ENCODE results near the gene CR2.
"Not testable (repeated sequence)": the region's sequence is repeated elsewhere in the genome, so short reads cannot be mapped to it uniquely, and the experiment has no call there.

The CR2 gene

DNA sequence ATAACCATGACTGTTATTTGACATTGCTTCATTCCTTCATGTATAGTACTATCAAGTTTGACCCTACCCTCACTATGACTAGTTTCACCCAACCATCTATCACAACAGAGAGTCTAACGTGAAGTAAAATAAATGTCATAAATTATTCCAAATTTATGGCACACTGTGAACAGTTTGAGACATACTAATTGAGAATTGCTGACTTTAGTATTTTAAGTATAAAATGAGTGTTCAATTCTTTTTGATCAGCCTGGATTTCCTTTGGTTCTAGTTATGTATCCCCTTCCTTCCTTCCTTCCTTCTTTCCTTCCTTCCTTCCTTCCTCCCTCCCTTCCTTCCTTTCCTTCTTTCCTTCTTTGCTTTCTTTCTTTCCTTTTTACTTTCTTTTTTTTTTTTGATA, 56.3 kb downstream of the CR2 start:
- no peak for DNase-seq

- no peak for DNase-seq
These were observed 60.8 kb downstream of the CR2 start for GRCh38 chr1:207514890-207515289.

DNA sequence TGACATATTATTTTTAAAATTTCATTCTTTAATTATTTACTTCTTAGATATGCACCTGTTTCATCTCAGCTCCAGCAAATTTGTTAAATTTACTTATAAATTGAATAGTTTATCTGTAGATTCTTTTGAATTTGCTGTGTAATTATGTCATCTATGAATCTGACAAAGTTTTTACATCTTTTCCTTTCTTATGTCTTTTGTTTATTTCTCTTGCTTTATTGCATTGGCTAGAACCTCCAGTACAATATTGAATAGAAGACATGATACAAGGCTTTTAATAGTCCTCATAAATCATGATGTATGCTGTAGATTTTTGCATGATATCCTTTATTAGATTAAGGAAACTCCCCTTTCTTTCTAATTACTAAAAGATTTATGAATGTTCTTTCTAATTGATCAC, 62.6 kb downstream of the CR2 start:
- DNase-seq = no peak

DNA sequence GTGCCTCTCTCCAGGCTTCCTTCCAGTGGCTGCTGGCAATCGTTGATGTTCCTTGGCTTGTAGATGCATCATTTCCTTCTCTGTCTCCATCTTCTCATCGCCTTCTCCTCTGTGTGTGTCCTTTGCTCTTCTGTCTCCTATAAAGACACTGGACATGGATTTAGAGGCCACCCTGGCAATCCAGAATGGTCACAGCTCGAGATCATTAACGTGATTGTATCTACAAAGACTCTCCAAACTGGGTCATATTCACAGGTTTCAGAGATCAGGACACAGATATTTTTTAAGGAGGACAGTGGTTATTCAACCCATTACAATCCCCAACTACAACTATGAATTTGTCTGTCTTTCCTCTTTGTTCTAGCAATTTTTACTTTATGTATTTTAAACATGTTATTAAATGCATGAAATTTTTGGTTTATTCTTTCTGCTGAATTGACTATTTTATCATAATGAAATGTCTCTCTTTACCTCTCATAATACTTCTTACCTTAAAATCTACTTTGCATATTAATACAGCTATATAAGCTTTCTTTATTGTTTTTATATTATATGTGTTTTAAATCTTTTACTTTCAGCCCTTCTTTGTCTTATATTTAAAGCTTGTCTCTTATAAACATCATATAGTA, 64.6 kb downstream of the CR2 start:
- DNase-seq = no peak

DNA sequence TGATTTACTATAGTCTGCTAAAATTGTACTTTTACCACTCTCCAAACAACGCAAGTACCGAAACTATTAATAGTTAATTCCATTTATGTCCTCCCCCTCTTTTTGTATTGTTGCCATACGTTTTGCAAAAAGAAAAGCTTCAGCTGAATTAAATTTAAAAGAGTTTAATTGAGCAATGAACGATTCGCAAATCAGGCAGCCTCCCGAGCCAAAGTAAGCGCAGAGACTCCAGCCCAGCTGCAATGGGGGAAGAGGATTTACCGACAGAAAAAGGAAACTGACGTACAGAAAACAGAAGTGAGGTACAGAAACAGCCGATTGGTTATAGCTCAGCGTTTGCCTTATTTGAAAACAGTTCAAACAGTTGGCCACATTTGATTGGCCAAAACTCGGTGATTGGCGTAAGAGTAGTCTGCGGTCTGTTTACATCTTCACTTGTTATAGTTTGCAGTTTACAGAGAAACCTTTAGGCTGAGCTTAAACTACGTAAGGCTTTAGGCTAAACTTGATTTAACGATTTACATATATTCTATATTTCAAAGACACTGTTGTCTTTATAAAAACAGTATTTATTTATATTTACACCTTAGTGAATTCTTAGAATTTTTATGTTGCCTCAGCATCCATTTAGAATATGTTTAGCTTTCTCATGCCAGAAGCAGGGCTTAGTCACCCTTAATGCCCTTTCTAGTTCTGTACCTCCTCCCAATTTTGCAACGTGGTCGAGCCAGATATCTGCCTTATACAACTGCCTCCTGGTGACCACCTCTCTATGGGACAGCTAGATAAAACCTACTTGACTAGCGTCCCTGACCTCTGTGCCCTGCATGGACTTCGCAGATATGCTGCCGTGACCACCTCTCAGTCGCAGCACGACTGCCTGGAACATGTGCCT, 65.6 kb downstream of the CR2 start:
- no peak for DNase-seq

DNA sequence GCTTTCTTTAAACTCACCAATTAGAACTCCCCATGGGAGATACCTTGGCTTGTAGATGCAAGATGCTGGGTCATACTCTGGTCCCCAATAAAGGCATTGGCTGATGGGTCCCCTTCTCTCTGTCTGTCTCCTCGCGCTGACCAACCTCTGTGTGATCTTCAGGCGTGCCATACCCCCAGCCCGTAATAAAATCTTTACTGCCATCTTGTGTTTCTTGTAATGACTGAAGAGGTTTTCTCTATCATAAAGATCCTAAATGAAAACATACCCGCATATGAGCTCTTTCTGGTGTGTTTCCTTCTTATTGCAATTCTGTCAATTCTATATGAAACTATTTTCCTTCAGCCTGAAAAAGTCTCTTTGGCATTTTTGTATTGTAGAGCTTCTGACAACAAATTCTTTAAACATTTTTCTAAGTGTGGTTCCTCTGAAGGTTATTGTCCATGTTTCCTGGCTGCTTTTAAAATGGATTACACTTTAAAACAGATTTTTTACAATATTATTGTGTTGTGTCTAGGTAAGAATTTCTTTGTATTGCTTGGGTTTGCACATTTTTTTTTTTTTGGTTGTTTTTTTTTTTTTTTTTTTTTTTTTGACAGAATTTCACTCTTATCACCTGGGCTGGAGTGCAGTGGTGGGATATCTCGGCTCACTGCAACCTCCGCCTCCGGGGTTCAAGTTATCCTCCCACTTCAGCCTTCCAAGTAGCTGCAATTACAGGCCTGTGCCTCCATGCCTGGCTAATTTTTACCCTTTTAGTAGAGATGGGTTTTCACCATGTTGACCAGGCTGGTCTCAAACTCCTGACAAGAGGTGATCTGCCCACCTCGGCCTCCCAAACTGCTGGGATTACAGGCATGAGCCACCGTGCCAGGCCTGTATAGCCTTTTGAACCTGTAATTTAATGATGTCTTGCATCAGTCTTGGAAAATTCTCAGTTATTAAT, 66.5 kb downstream of the CR2 start:
- not testable (repeated sequence) for DNase-seq

GRCh38 chr1:207525239-207525638, 71.1 kb downstream of the CR2 start:
- not testable (repeated sequence) for DNase-seq

DNA sequence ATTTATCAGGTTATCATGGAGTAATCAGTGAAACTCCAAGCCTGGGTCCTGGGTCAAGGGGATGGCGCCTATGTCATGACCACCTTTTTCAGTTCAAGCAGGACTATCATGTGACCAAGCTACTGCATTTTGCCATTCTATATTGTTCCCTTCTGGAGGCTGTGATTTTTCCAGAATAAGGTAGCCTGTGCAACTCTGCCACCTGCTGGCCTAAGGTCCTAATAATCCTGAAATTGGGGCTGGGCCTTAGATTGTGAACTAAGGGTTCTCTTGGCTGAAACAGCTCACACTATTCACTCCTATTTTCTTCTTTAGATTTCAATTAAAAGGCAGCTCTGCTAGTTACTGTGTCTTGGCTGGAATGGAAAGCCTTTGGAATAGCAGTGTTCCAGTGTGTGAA, 74.3 kb downstream of the CR2 start:
- DNase-seq = not testable (repeated sequence)

DNA sequence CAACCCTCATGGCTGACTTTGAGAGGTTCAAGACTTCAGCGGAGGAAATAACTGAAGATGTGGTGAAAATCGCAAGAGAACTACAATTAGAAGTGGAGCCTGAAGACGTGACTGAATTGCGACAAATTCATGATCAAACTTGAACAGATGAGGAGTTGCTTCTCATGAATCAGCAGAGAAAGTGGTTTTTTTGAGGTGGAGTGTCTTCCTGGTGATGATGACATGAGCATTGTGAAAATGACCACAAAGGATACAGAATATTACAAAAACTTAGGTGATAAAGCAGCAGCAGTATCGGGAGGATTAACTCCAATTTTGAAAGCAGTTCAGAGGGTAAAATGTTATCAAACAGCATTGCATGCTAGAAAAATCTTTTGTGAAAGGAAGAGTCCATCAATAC, 82.1 kb downstream of the CR2 start:
- not testable (repeated sequence) for DNase-seq

All from inflammatory macrophage (primary cell).